GM19035 (cell line): ENCODE measurements around the gene SCFD2.
"Not testable (repeated sequence)": the region's sequence is repeated elsewhere in the genome, so short reads cannot be mapped to it uniquely, and the experiment has no call there.

Experiments
- ATAC-seq: cut with Tn5 transposase; IDR thresholded peaks from one replicate; pipeline ENCODE4 v1.9.1; 2021; ENCODE audit not compliant: unreplicated experiment

The SCFD2 gene

GRCh38 chr4:53194727-53195126 lies 171.1 kb downstream of the SCFD2 start:
- ATAC-seq, result no peak

GRCh38 chr4:53193111-53193510 lies 172.8 kb downstream of the SCFD2 start:
- ATAC-seq, result no peak

GRCh38 chr4:53192496-53192895 lies 173.4 kb downstream of the SCFD2 start:
- no peak for ATAC-seq

GRCh38 chr4:53191997-53192396 lies 173.9 kb downstream of the SCFD2 start:
- ATAC-seq, result no peak

- no peak for ATAC-seq
These were observed 176.8 kb downstream of the SCFD2 start for GRCh38 chr4:53189011-53189410.

GRCh38 chr4:53186714-53187358 lies 179.0 kb downstream of the SCFD2 start:
- ATAC-seq, result no peak

GRCh38 chr4:53185869-53186585 lies 179.8 kb downstream of the SCFD2 start:
- ATAC-seq, result no peak

- ATAC-seq, result no peak
These were observed 182.1 kb downstream of the SCFD2 start for GRCh38 chr4:53183754-53184153.

GRCh38 chr4:53177751-53178150 lies 188.1 kb downstream of the SCFD2 start:
- not testable (repeated sequence) for ATAC-seq

GRCh38 chr4:53175640-53176039 lies 190.2 kb downstream of the SCFD2 start:
- no peak for ATAC-seq

- ATAC-seq, result no peak
These were observed 191.0 kb downstream of the SCFD2 start for GRCh38 chr4:53174823-53175222.

GRCh38 chr4:53173576-53173975 lies 192.3 kb downstream of the SCFD2 start:
- no peak for ATAC-seq

- no peak for ATAC-seq
These were observed 194.1 kb downstream of the SCFD2 start for GRCh38 chr4:53171797-53172196.

- ATAC-seq, result no peak
These were observed 195.9 kb downstream of the SCFD2 start for GRCh38 chr4:53169695-53170617.

- no peak for ATAC-seq
These were observed 197.6 kb downstream of the SCFD2 start for GRCh38 chr4:53168228-53168627.

- no peak for ATAC-seq
These were observed 202.9 kb downstream of the SCFD2 start for GRCh38 chr4:53162969-53163368.

- ATAC-seq, result no peak
These were observed 204.0 kb downstream of the SCFD2 start for GRCh38 chr4:53161787-53162433.

- no peak for ATAC-seq
These were observed 204.6 kb downstream of the SCFD2 start for GRCh38 chr4:53161051-53161786.

GRCh38 chr4:53156896-53157295 lies 209.0 kb downstream of the SCFD2 start:
- ATAC-seq, result no peak

- no peak for ATAC-seq
These were observed 213.4 kb downstream of the SCFD2 start for GRCh38 chr4:53152467-53152866.

GRCh38 chr4:53151489-53151788 lies 214.4 kb downstream of the SCFD2 start:
- ATAC-seq, result no peak
